ENCODE measurements around the gene SLC38A4.

GRCh38 chr12:46818642-46819041, 7.2 kb downstream of the SLC38A4 start:
- TF ChIP-seq CTCF (conservative IDR thresholded peaks at IDR 0.05; ENCODE audit: low read length), result no peak
- no peak for TF ChIP-seq EZH2phosphoT487 (IDR thresholded peaks at IDR 0.05; ENCODE audit: borderline replicate concordance)
